Heart right ventricle (tissue), 16 donors: ENCODE data around the gene JUP. TPM values are rescaled to one million over a fixed set of nuclear protein-coding genes. Genes with fewer than 3 reads are reported as not detected.
"Not testable (repeated sequence)": the region's sequence is repeated elsewhere in the genome, so short reads cannot be mapped to it uniquely, and the experiment has no call there.

Experiments used
- ATAC-seq, 8 donors: fragments of 200-7000 bp; cut with Tn5 transposase; one replicate each; pipeline ENCODE4 v1.9.1; 2020; ENCODE audit warnings: mild to moderate bottlenecking in 8 of 8, moderate library complexity in 8 of 8, moderate number of reproducible peaks in 1 of 8
- DNase-seq, 2 donors: peaks; one replicate each; pipeline ENCODE4 v3.0.0-alpha.2; 2020
- H3K27ac ChIP-seq, 10 donors: fragments of 200-600 bp; sonication (generic) in 2 of 10; one replicate each; pipeline versions ENCODE4 v1.5.0 to v1.8.0; 2020 to 2022; ENCODE audit warnings: mild to moderate bottlenecking in 3 of 10
- H3K27me3 ChIP-seq, 7 donors: fragments of 200-600 bp; one replicate each; pipeline ENCODE4 v1.8.0; 2021 to 2022; ENCODE audit warnings: mild to moderate bottlenecking in 2 of 7
- H3K36me3 ChIP-seq, 9 donors: fragments of 200-600 bp; sonication (generic) in 1 of 9; one replicate each; pipeline versions ENCODE4 v1.5.0 to v1.8.0; 2020 to 2022; ENCODE audit warnings: mild to moderate bottlenecking in 2 of 9
- H3K4me1 ChIP-seq, 9 donors: fragments of 200-600 bp; sonication (generic) in 1 of 9; one replicate each; pipeline versions ENCODE4 v1.5.0 to v1.8.0; 2020 to 2022; ENCODE audit warnings: mild to moderate bottlenecking in 4 of 9
- H3K4me3 ChIP-seq, 10 donors: fragments of 200-600 bp; sonication (generic) in 2 of 10; one replicate each; pipeline versions ENCODE4 v1.5.0 to v1.8.0; 2020 to 2022; ENCODE audit warnings: mild to moderate bottlenecking in 7 of 10, moderate library complexity in 2 of 10
- H3K9me3 ChIP-seq, 11 donors: fragments of 200-600 bp in 10 of 11; sonication (generic) in 2 of 11; one replicate each; pipeline versions ENCODE4 v1.5.0 to v1.8.0; 2013 to 2022; ENCODE audit warnings: mild to moderate bottlenecking in 2 of 11, control low read depth in 1 of 11, moderate library complexity in 1 of 11
- CTCF ChIP-seq, 9 donors: fragments of 200-600 bp; sonication (generic) in 2 of 9; IDR thresholded peaks; one replicate each; pipeline versions ENCODE4 v1.5.0 to v1.8.0; 2021 to 2022; ENCODE audit warnings: antibody characterized with exemption in 9 of 9, mild to moderate bottlenecking in 5 of 9, moderate library complexity in 1 of 9
- WGBS, 2 donors: extraction: QIAGEN DNeasy Blood & Tissue Kit; methylation state at CpG; one replicate each; pipeline ENCODE4 v1.1.7; 2013; ENCODE audit warnings: inconsistent platforms in 1 of 2; 5-methylcytosine and 5-hydroxymethylcytosine counted together
- intact Hi-C, 10 donors: fragments of 100-400 bp; cut with DNase I; formaldehyde crosslinking; loops; one replicate each; pipeline versions ENCODE4 v1.11.1 to v1.14.2; 2022
- long read RNA-seq, 3 donors: library from polyadenylated mRNA; unstranded; transcript quantifications; one replicate each; pipeline ENCODE4 v2.0.0, GENCODE V29; 2020 to 2021
- polyA plus RNA-seq, 2 donors: library from polyadenylated mRNA; stranded (reverse); fragments of 200-250 nt; gene quantifications; one replicate each; pipeline ENCODE4 v1.2.3, GENCODE V29; 2013
- total RNA-seq, 10 donors: library from RNA; stranded (reverse); fragmentation: NEBNext Ultra II Directional in 3 of 10; extraction: Animal tissue kit (Norgen Biotek cat#: 25700) in 3 of 10; gene quantifications; one replicate each; pipeline versions ENCODE4 v1.2.1 to v1.2.4, GENCODE V29; 2021 to 2023
- donor health status: Arrhythmogenic right ventricular cardiomyopathy.
- donor health status: ischemic (EF 13 %, LVEDD 7.1; RV severe dilation, severe dysfunction).
- donor health status: healthy with polysubstance abuse.
- donor health status: DM: no; HTN: yes; CAD: no.
- donor health status: DM: no; HTN: no; CAD: no.
- donor health status: ischemic (EF 25% LVEDD 6.9; RV normal size, moderate dysfunction).
- donor health status: ischemic (EF 25% LVEDD 5.7; RV mildly dilated, moderate dysfunction).
- donor health status: healthy.
- donor health status: DM: yes; HTN: yes; CAD: no.
- donor health status: Ischemic cardiomyopathy.
- donor health status: ischemic (EF 35%, LVEDD 5.7; RV mildly dilated, moderate dysfunction).
- donor health status: nonischemic (EF 11% LVEDD 7.7; RV severe dilation, severe dysfunction).
- donor health status: DM: yes; HTN: yes; CAD: no.
- donor health status: PGD.
- donor health status: ischemic (EF 29% LVEDD 5.4; RV normal size, mild dysfunction).
- donor health status: nonischemic (EF 23%, LVEDD 6.1; RV moderate dilation, normal function).

JUP gene
- total RNA-seq: 100 to 1,000 TPM; 113 to 217 (median 156) TPM
- 10 to 100 TPM; 80.2 to 95.8 TPM for polyA plus RNA-seq
- long read RNA-seq, donor 1, transcript JUP-203 (14 exons, 3,497 nt): minor isoform, 6 of 106 reads
- long read RNA-seq, donor 1, transcript JUP-201 (15 exons, 3,200 nt): major isoform, 10 of 106 reads
- long read RNA-seq, donor 1, partial matches to known transcripts: 84 of 106 reads
- long read RNA-seq, donor 1, other reads (novel, unspliced or antisense): 6 of 106 reads
- long read RNA-seq, donor 2, transcript JUP-203 (14 exons, 3,497 nt): minor isoform, 9 of 125 reads
- long read RNA-seq, donor 2, transcript JUP-201 (15 exons, 3,200 nt): major isoform, 22 of 125 reads
- long read RNA-seq, donor 2, partial matches to known transcripts: 86 of 125 reads
- long read RNA-seq, donor 2, other reads (novel, unspliced or antisense): 8 of 125 reads
- long read RNA-seq, donor 3, transcript JUP-203 (14 exons, 3,497 nt): minor isoform, 6 of 672 reads
- long read RNA-seq, donor 3, transcript JUP-201 (15 exons, 3,200 nt): major isoform, 21 of 672 reads
- long read RNA-seq, donor 3, partial matches to known transcripts: 588 of 672 reads
- long read RNA-seq, donor 3, other reads (novel, unspliced or antisense): 57 of 672 reads

- H3K27ac ChIP-seq: peak within 1 kb of the TSS; percentile 91 to 97 (median 96)
- no peaks in the 10 kb centered on the region for H3K9me3 ChIP-seq
- H3K4me3 ChIP-seq: peak within 1 kb of the TSS; percentile 67 to 94 (median 83)
- intact Hi-C loops: no loop called here
- peaks cover 12 to 64% (median 45%) of the 10 kb centered on the region in 9 donors for H3K4me1 ChIP-seq
- TF ChIP-seq CTCF (IDR thresholded peaks at IDR 0.05): peak; percentile 52 to 83 (median 69)
- peak; percentile 91 to 94 (median 94) for ATAC-seq
- 0% methylated on average over 79 of the region's 79 CpGs for WGBS, 2 donors
- peak; percentile 100 for DNase-seq
- peaks cover 0 to 6% (median 0%) of the 10 kb centered on the region in 7 donors for H3K27me3 ChIP-seq
- no peaks in the 10 kb centered on the region for H3K36me3 ChIP-seq
These were observed at the start of gene JUP for GRCh38 chr17:41786227-41787020. JUP (minus strand) TSS chr17:41786711; CDS start chr17:41771854, 14,857 bp downstream.

- ATAC-seq: peak; percentile 90 to 97 (median 92)
- Histone ChIP-seq H3K9me3 (no peaks in the 10 kb centered on the region), H3K36me3 (peaks cover 0 to 26% (median 8%) of the 10 kb centered on the region in 9 donors), H3K27me3 (no peaks in the 10 kb centered on the region), H3K27ac (peak within 1 kb of the TSS in 9 of 10 donors; percentile 60 to 84 (median 75)), H3K4me3 (peak within 1 kb of the TSS; percentile 70 to 100 (median 90)), H3K4me1 (peaks cover 0 to 20% (median 14%) of the 10 kb centered on the region in 9 donors)
- peak; percentile 34 to 71 for DNase-seq
- WGBS, 2 donors: 0 to 1% methylated on average over 69 to 72 of the region's 72 CpGs
- intact Hi-C loops: no loop called here
- no peak for TF ChIP-seq CTCF (IDR thresholded peaks at IDR 0.05)
These were observed 49.5 kb upstream of the JUP start, which contains the start of gene NT5C3B for GRCh38 chr17:41835800-41836549. NT5C3B (minus strand) TSS chr17:41836232; CDS start chr17:41836193, 39 bp downstream.

- no peak for TF ChIP-seq CTCF (IDR thresholded peaks at IDR 0.05)
- Histone ChIP-seq H3K4me3 (peak overlapping the region; percentile 70 to 100 (median 90)), H3K36me3 (peaks cover 0 to 33% (median 12%) of the 10 kb centered on the region in 9 donors), H3K9me3 (no peaks in the 10 kb centered on the region), H3K27me3 (no peaks in the 10 kb centered on the region), H3K27ac (peak overlapping the region in 9 of 10 donors; percentile 60 to 84 (median 75)), H3K4me1 (peaks cover 0 to 20% (median 14%) of the 10 kb centered on the region in 9 donors)
- DNase-seq (no peak), ATAC-seq (peak; percentile 13 to 66 (median 41))
- intact Hi-C loops: no loop called here
- 13 to 16% methylated on average over 13 of the region's 13 CpGs for WGBS, 2 donors
These were observed 48.8 kb upstream of the JUP start for GRCh38 chr17:41835214-41835799.

- H3K9me3 ChIP-seq, H3K27ac ChIP-seq, H3K4me3 ChIP-seq, intact Hi-C loops, H3K27me3 ChIP-seq, H3K4me1 ChIP-seq, DNase-seq, ATAC-seq: not testable (repeated sequence)
- H3K36me3 ChIP-seq: peaks cover 0 to 85% (median 32%) of the 10 kb centered on the region in 9 donors
- WGBS, 2 donors: 86 to 87% methylated on average over 10 of the region's 10 CpGs
These were observed 43.5 kb upstream of the JUP start for GRCh38 chr17:41829961-41830360.
